ENCODE measurements around the gene EN1. TPM values are rescaled to one million over a fixed set of nuclear protein-coding genes. Genes with fewer than 3 reads are reported as not detected.

The EN1 gene
- total RNA-seq, 1 experiment from 2014 or later = not detected

DNA sequence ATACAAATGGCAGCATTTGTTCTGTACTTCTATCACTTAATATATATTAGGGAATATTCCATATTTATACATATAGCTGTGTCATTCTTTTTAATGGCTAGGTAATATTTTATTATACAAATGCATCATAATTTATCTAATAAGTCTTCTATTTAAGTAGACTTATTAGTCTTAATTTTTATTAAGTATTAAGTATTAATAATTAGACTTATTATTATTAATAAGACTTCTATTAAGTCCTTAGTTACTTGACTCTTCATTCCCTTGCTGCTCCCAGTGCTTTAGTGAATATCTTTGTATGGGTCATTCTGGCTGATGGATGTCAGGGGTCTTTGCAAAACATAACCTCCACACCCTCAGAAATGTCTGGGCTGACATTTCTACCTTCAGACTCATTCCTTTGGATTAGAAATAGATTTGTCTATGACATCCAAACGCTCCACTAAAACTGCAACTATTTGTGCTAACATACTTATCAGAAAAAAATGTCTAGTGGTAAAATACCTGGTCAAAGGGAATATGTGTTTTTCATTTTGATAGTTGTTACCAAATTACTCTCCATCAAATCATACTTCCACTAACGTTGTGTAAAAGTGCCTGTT, 35.8 kb downstream of the EN1 start:
- no TSS peak for BruUV-seq (replicated peaks)
- H3K4me2 ChIP-seq (ENCODE audit: low read length) = no peak overlapping the region
- no peaks in the 10 kb centered on the region for H3K9me2 ChIP-seq (ENCODE audit: insufficient read depth)
- DNase-seq (ENCODE audit: low read depth, low spot score) (no peak), ATAC-seq (no peak)
- no peaks in the 10 kb centered on the region for H3K79me2 ChIP-seq (ENCODE audit: insufficient read depth, low read length)
- no peak overlapping the region for H3K27ac ChIP-seq (ENCODE audit: low read depth, low read length)
- ChIA-PET CTCF (no interaction called here), POLR2A (no interaction called here), RAD21 (ENCODE audit: low non-redundant PET in 1 of 2, low total read pairs in 2 of 2, uncharacterized antibody in 2 of 2, unreplicated experiment in 2 of 2) (no interaction called here)
- H3K9ac ChIP-seq (ENCODE audit: low read length) = no peak overlapping the region
- H3K36me3 ChIP-seq (ENCODE audit: control insufficient read depth in 1 of 2, insufficient read depth in 2 of 2, low read length in 2 of 2) = no peaks in the 10 kb centered on the region
- intact Hi-C loops (cut with micrococcal nuclease) = no loop called here
- no peaks in the 10 kb centered on the region for H3K4me1 ChIP-seq (ENCODE audit: control insufficient read depth in 1 of 2, insufficient read depth in 2 of 2, low read length in 2 of 2)
- H2AFZ ChIP-seq (ENCODE audit: low read depth, low read length, poor library complexity, severe bottlenecking) = no peak overlapping the region
- no peak overlapping the region for H3K4me3 ChIP-seq (replicated peaks in 1 of 2; ENCODE audit: low read depth in 1 of 2, low read length in 2 of 2)
- H3K9me3 ChIP-seq (ENCODE audit: control insufficient read depth in 1 of 2, insufficient read depth in 1 of 2, low read depth in 1 of 2, low read length in 2 of 2) = no peaks in the 10 kb centered on the region
- H4K20me1 ChIP-seq (ENCODE audit: insufficient read depth) = no peaks in the 10 kb centered on the region
- peaks cover 28% of the 10 kb centered on the region; the same call in 1 of the 2 replicates for H3K27me3 ChIP-seq (ENCODE audit: insufficient read depth, low read length)
- TF ChIP-seq, protein P1, sequence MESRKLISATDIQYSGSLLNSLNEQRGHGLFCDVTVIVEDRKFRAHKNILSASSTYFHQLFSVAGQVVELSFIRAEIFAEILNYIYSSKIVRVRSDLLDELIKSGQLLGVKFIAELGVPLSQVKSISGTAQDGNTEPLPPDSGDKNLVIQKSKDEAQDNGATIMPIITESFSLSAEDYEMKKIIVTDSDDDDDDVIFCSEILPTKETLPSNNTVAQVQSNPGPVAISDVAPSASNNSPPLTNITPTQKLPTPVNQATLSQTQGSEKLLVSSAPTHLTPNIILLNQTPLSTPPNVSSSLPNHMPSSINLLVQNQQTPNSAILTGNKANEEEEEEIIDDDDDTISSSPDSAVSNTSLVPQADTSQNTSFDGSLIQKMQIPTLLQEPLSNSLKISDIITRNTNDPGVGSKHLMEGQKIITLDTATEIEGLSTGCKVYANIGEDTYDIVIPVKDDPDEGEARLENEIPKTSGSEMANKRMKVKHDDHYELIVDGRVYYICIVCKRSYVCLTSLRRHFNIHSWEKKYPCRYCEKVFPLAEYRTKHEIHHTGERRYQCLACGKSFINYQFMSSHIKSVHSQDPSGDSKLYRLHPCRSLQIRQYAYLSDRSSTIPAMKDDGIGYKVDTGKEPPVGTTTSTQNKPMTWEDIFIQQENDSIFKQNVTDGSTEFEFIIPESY (IDR thresholded peaks at IDR 0.05; ENCODE audit: extremely low read depth, insufficient replicate concordance, low read length) = no peak
- TF ChIP-seq ZNF274 (IDR thresholded peaks at IDR 0.05; ENCODE audit: low read depth, low read length) (no peak), YY1 (IDR thresholded peaks at IDR 0.05; ENCODE audit: extremely low read depth, insufficient replicate concordance, low read depth, low read length) (no peak), POLR2AphosphoS5 (IDR thresholded peaks at IDR 0.05; ENCODE audit: low read depth, low read length) (no peak), EZH2 (IDR thresholded peaks at IDR 0.05) (no peak), SP1 (IDR thresholded peaks at IDR 0.05; ENCODE audit: low read depth) (no peak)
- TF ChIP-seq, protein P2, sequence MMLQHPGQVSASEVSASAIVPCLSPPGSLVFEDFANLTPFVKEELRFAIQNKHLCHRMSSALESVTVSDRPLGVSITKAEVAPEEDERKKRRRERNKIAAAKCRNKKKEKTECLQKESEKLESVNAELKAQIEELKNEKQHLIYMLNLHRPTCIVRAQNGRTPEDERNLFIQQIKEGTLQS (IDR thresholded peaks at IDR 0.05) = no peak
- TF ChIP-seq, protein P3, sequence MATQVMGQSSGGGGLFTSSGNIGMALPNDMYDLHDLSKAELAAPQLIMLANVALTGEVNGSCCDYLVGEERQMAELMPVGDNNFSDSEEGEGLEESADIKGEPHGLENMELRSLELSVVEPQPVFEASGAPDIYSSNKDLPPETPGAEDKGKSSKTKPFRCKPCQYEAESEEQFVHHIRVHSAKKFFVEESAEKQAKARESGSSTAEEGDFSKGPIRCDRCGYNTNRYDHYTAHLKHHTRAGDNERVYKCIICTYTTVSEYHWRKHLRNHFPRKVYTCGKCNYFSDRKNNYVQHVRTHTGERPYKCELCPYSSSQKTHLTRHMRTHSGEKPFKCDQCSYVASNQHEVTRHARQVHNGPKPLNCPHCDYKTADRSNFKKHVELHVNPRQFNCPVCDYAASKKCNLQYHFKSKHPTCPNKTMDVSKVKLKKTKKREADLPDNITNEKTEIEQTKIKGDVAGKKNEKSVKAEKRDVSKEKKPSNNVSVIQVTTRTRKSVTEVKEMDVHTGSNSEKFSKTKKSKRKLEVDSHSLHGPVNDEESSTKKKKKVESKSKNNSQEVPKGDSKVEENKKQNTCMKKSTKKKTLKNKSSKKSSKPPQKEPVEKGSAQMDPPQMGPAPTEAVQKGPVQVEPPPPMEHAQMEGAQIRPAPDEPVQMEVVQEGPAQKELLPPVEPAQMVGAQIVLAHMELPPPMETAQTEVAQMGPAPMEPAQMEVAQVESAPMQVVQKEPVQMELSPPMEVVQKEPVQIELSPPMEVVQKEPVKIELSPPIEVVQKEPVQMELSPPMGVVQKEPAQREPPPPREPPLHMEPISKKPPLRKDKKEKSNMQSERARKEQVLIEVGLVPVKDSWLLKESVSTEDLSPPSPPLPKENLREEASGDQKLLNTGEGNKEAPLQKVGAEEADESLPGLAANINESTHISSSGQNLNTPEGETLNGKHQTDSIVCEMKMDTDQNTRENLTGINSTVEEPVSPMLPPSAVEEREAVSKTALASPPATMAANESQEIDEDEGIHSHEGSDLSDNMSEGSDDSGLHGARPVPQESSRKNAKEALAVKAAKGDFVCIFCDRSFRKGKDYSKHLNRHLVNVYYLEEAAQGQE (IDR thresholded peaks at IDR 0.05; ENCODE audit: low read depth) = no peak
